OCI-LY3 (cell line): ENCODE data around the gene VSX1.

Experiments used
- H2AFZ ChIP-seq: fragments of 200-600, 300-600 bp; shearing (Covaris generic); 2 replicates; pipeline ENCODE4 v1.6.0; 2014; ENCODE audit warnings: antibody characterized with exemption, low read depth, low read length
- H3K27ac ChIP-seq: fragments of 200-600, 300-600 bp; sonication (generic); 2 replicates; pipeline ENCODE4 v1.5.1; 2014; ENCODE audit warnings: mild to moderate bottlenecking, low read length, moderate library complexity, mixed read lengths
- H3K27me3 ChIP-seq: fragments of 200-600, 300-600 bp; sonication (generic); 2 replicates; pipeline ENCODE4 v1.6.1; 2014; ENCODE audit warnings: low read depth, low read length, mixed read lengths
- H3K36me3 ChIP-seq: fragments of 200-600, 300-600 bp; sonication (generic); replicated peaks from 2 replicates; pipeline ENCODE3; 2014; ENCODE audit warnings: low read depth, low read length, mixed read lengths
- H3K4me1 ChIP-seq: fragments of 300-600, 200-600 bp; sonication (generic); 2 replicates; pipeline ENCODE4 v1.6.1; 2014; ENCODE audit warnings: low read length, mixed read lengths
- H3K4me2 ChIP-seq: fragments of 200-600, 300-600 bp; sonication (generic); 2 replicates; pipeline ENCODE4 v1.6.1; 2014; ENCODE audit warnings: low read length, mixed read lengths
- H3K4me3 ChIP-seq: fragments of 300-600, 200-600 bp; sonication (generic); 2 replicates; pipeline ENCODE4 v1.5.1; 2014; ENCODE audit warnings: antibody characterized with exemption, mild to moderate bottlenecking, low read length, moderate library complexity
- H3K79me2 ChIP-seq: fragments of 300-600, 200-600 bp; shearing (Covaris generic); 2 replicates; pipeline ENCODE4 v1.6.1; 2014; ENCODE audit warnings: mild to moderate bottlenecking, low read length, mixed read lengths
- H3K9ac ChIP-seq: fragments of 300-600, 200-600 bp; shearing (Covaris generic); 2 replicates; pipeline ENCODE4 v1.6.0; 2014; ENCODE audit warnings: mild to moderate bottlenecking, low read length, moderate library complexity
- H3K9me3 ChIP-seq: fragments of 200-600, 300-600 bp; shearing (Covaris generic); 2 replicates; pipeline ENCODE4 v1.6.1; 2014; ENCODE audit warnings: low read length, mixed read lengths; ENCODE audit not compliant: insufficient read depth
- H4K20me1 ChIP-seq: fragments of 200-600, 300-600 bp; sonication (generic); 2 replicates; pipeline ENCODE4 v1.6.1; 2016; ENCODE audit warnings: low read length, mixed read lengths; ENCODE audit not compliant: insufficient read depth
- EZH2phosphoT487 ChIP-seq: fragments of 200-600 bp; shearing (Covaris generic); IDR thresholded peaks from 2 replicates; pipeline ENCODE4 v1.6.1; 2018; ENCODE audit warnings: antibody characterized with exemption, mixed run types, low read depth
- TF ChIP-seq, protein P1 (sequence below): fragments of 200-600, 300-600 bp; sonication (generic); IDR thresholded peaks from 2 replicates; pipeline ENCODE4 v1.5.1; 2014; ENCODE audit warnings: antibody characterized with exemption, low read length, low read depth

Gene VSX1

DNA sequence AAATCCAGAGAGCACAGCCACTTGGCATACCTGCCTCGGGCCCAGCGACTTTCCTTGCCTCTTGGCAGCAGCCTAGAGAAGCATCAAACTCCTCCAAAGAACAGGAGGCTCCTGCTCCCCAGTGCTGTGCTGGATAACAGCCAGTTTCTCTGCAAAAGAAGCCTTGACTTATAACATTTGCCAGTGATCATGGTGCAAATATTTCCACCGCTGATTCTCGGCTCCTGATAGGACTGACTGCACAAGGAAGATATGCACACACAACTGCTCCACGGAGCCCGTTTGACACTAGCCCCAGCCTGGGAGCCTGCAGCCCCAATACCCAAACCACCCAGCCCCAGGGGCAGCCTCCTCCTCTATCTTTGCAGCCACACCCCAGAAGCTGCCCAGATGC lies 41.5 kb downstream of the VSX1 start:
- no peaks in the 10 kb centered on the region for H3K79me2 ChIP-seq
- H3K9me3 ChIP-seq = no peaks in the 10 kb centered on the region
- no peak overlapping the region for H2AFZ ChIP-seq
- no peaks in the 10 kb centered on the region for H3K36me3 ChIP-seq
- no peak overlapping the region for H3K4me3 ChIP-seq
- TF ChIP-seq, protein P1, sequence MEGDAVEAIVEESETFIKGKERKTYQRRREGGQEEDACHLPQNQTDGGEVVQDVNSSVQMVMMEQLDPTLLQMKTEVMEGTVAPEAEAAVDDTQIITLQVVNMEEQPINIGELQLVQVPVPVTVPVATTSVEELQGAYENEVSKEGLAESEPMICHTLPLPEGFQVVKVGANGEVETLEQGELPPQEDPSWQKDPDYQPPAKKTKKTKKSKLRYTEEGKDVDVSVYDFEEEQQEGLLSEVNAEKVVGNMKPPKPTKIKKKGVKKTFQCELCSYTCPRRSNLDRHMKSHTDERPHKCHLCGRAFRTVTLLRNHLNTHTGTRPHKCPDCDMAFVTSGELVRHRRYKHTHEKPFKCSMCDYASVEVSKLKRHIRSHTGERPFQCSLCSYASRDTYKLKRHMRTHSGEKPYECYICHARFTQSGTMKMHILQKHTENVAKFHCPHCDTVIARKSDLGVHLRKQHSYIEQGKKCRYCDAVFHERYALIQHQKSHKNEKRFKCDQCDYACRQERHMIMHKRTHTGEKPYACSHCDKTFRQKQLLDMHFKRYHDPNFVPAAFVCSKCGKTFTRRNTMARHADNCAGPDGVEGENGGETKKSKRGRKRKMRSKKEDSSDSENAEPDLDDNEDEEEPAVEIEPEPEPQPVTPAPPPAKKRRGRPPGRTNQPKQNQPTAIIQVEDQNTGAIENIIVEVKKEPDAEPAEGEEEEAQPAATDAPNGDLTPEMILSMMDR = no peak
- no peak for TF ChIP-seq EZH2phosphoT487
- no peaks in the 10 kb centered on the region for H3K27me3 ChIP-seq
- no peak overlapping the region for H3K9ac ChIP-seq
- H3K4me1 ChIP-seq = peaks cover 49% of the 10 kb centered on the region
- 0 out of 2 replicates have a peak, but pooled peaks cover 2% of the 10 kb centered on the region for H4K20me1 ChIP-seq
- H3K27ac ChIP-seq = no peak overlapping the region
- H3K4me2 ChIP-seq = no peak overlapping the region

DNA sequence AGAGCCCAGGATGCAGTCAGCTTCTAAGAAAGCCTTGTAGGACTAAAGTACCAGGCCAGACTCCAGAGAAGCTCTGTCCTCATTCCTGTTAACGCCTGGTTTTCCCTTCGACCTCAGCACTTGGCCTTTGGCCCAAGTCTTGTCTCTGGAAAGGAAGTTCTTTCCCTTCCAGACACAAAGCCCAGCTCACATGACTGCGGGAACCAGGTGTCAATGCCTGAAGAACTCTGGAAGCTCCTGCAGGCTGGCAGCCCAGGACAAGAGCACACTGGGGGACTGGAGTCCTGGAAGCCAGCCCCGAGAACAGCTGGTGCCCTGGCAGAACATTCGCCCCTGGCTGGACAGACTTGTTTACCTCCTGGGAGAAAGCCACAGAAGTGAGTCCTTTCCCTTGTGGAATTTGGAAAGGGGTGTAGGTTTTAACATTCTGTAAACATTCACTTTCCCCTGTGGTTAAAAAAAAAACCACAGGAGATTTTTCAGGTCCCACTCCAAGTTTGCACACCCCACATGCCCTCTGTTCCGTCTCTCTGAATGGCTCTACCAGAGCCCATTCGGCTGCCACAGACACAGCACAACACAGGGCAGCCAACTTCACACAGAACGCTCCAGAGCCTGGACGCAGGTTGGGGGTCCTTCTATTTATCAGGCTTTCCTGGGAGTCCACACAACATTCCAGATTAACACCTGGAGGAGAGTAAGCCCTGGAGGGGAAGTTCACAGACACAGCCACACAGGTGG lies 42.1 kb downstream of the VSX1 start:
- H3K4me2 ChIP-seq = no peak overlapping the region
- H3K27me3 ChIP-seq = no peaks in the 10 kb centered on the region
- H3K79me2 ChIP-seq = no peaks in the 10 kb centered on the region
- H3K9me3 ChIP-seq = no peaks in the 10 kb centered on the region
- no peak overlapping the region for H3K4me3 ChIP-seq
- 0 out of 2 replicates have a peak, but pooled peaks cover 2% of the 10 kb centered on the region for H4K20me1 ChIP-seq
- no peak overlapping the region for H3K9ac ChIP-seq
- no peak overlapping the region for H2AFZ ChIP-seq
- H3K4me1 ChIP-seq = peaks cover 47% of the 10 kb centered on the region
- no peaks in the 10 kb centered on the region for H3K36me3 ChIP-seq
- TF ChIP-seq, protein P1 = no peak
- TF ChIP-seq EZH2phosphoT487 = no peak
- no peak overlapping the region for H3K27ac ChIP-seq

DNA sequence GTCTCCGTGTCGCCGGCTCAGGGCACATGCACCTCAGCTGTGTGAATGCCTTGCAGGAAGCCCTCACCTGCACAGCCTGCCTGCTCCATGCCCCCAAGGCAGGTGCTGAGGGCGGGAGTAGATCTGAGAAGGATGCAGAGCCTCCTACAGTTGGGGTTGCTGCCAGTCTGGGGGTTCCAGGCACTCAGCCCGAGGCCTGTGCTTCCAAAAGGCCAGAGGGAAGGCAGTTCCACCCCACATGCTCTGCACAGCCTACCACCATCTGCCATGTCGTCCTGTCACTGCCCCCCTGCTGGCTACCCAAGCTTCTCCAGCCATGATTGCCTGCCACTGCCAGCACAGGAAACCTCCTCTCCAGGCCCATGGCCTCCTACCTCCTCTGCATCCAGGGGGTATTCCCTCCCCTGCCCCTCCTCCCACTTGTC lies 43.3 kb downstream of the VSX1 start:
- Histone ChIP-seq H3K27me3 (no peaks in the 10 kb centered on the region), H3K36me3 (no peaks in the 10 kb centered on the region), H4K20me1 (0 out of 2 replicates have a peak, but pooled peaks cover 2% of the 10 kb centered on the region), H3K27ac (no peak overlapping the region), H3K4me3 (no peak overlapping the region), H3K4me2 (no peak overlapping the region), H3K4me1 (peaks cover 47% of the 10 kb centered on the region), H3K9me3 (no peaks in the 10 kb centered on the region), H2AFZ (no peak overlapping the region), H3K79me2 (no peaks in the 10 kb centered on the region), H3K9ac (no peak overlapping the region)
- no peak for TF ChIP-seq EZH2phosphoT487
- TF ChIP-seq, protein P1 = no peak

DNA sequence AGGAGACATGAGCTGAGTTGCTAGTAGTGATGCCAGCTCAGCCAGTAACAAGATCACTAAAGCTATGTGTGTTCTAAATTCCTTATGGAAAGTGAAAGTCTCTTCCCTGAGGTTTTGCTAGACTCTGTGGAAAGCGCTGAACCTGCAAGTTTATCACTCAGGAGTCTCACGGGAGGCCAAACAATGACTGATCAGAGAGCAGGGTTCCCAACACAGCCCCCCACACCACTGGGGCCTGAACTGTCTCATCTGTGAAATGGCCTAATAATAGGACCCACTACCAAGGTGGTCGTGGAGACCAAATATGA lies 43.9 kb downstream of the VSX1 start:
- Histone ChIP-seq H3K4me2 (no peak overlapping the region), H4K20me1 (0 out of 2 replicates have a peak, but pooled peaks cover 2% of the 10 kb centered on the region), H3K27me3 (no peaks in the 10 kb centered on the region), H3K4me1 (peaks cover 42% of the 10 kb centered on the region), H3K9ac (no peak overlapping the region), H3K79me2 (no peaks in the 10 kb centered on the region), H2AFZ (no peak overlapping the region), H3K27ac (no peak overlapping the region), H3K9me3 (no peaks in the 10 kb centered on the region), H3K4me3 (no peak overlapping the region), H3K36me3 (no peaks in the 10 kb centered on the region)
- TF ChIP-seq, protein P1 = no peak
- no peak for TF ChIP-seq EZH2phosphoT487
